GM19238 (cell line): ENCODE measurements around the gene ADK.
A peak's percentile ranks its signal among the peaks of the same experiment; 100 is the strongest.
"Not testable (repeated sequence)": the region's sequence is repeated elsewhere in the genome, so short reads cannot be mapped to it uniquely, and the experiment has no call there.

ENCODE experiments used
- DNase-seq: peaks from one replicate; pipeline ENCODE4 v3.0.0; 2011; ENCODE audit warnings: low spot score; ENCODE audit not compliant: insufficient read length

The ADK gene

GRCh38 chr10:74418285-74418872, 267.4 kb downstream of the ADK start:
- DNase-seq: no peak

DNA sequence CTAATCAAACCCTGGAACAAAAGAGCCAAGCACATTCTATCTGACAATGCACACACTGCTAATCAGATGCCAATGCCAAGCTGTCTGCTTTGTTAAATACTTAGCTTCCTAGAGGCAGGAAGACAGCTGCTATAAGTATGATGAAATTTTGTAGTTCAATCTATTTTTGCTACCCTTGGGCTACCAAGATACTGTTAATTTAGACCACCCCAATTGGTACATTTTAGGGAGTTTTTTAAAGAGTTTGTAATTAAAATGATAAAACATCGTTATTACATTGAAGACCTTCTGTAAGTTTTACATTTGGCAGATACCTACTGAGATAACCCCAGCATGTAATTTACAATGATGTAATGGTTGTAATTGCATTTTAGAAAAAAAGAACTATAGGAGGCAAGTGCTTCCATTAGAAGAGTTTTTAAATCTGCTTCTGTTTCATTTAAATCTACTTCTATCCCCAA, 268.5 kb downstream of the ADK start:
- no peak for DNase-seq

DNA sequence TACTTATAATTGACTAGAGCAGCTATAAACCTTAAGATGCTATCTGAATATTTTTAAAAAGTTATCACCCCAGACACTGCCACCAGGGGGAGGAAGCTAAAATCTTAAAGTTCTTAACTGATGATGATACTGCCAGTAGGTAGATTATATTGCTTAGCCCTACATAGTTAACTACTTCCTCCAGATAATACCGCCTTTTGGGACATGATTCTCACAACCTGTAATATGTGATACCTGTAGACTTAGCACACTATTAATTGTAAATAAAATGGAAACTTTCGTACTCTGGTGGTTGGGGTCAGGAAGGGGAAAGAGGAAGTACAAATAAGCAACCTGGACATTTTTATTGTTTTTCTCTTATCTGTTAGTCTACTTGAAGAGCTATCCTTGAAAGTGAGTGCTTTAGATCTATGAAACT, 268.9 kb downstream of the ADK start:
- DNase-seq: peak; percentile 5

DNA sequence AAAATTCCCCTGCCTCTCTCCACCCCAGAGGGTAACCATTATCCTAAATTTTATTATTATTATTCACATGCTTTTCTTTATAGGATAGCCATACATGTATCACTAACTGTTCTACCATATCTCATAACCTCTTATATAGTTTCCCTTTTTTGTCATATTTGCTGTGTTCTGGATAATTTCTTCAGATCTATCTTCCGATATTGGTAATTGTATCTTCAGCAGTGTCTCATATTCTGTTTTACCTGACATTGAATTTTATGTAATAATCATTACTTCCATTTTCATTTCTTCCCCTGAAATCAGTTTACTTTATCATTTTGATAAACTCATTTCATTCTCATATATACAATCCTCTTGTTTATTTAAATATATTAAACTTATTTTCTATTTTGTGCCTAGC, 273.5 kb downstream of the ADK start:
- no peak for DNase-seq

DNA sequence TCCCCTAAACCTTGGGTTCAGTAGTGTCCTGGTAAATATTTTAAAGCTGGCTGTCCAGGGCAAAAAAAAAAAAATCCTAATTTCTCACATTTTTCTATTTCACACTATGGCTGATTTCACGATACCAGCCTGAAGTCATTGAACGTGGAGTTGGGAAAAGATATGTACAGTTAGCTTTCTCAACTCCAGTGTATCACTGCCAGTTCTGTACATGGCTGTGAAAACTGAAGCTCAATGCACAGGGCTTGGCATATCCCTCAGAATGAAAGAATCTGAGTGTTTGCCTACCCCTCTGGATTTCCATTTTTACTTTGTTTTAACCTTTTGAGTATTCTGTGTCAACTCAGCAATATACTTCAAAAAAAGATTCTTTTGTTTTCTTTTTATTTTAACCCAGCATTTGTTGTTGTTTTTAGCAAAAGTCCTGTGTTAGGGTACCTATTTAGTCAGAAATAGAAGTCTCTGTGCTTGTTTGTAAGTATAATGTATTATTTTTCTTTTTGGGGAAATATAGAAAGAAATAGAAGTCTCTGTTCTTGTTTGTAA, 274.5 kb downstream of the ADK start:
- DNase-seq: no peak

- no peak for DNase-seq
Observed at GRCh38 chr10:74431816-74432215, 280.8 kb downstream of the ADK start.

DNA sequence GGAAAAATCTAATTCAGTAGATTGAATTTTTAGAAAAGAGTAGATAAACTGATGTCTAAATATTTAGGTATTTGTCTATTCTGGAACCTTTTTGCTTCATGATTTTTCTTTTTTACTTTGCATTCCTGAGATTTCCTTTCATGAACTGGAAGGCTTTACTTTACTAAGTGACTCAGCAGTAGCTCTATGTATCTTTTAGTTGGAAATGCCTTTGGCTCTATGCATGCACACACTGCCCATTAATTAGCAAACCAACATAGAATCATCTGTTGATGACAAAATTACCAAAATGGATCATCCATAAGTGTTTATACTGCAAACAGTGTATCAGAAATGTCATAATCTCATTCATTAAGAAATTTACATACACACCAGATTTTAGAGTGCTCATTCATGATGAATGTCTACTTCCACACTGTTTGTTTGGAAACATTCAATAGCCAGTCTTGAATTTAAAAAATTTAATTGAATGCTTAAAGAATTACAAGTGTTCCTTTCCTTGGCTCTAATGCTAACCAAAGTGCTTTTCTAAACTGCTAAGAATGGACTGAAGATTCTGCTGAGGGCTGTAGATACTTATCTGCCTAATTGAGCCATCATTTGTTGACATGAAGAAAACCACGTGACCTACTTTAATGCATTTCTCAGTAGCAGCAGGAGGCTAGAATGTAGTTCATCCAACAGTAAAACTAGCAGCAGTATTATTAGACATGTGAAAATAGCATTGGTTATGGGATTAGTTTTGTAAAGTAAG, 282.0 kb downstream of the ADK start:
- no peak for DNase-seq

- no peak for DNase-seq
Observed at GRCh38 chr10:74433595-74433956, 282.6 kb downstream of the ADK start.

DNA sequence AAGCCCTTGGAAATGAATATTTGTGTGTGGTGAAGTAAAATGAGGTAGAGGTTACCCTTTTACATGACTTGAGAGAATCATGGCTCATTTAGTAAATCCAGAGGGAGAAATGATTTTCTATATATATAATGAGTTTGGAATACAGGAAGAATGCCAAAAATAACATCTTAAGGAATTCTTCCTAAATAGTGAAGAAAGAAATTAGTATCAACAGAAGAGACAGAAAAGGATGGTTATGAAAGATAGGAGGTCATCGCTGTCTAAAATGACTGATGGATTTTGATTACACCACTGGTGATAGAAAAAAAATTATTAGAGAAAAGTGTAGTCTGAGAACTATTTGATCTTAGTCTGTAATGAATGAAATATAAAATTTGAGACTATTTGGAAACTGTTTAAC, 283.0 kb downstream of the ADK start:
- no peak for DNase-seq

DNA sequence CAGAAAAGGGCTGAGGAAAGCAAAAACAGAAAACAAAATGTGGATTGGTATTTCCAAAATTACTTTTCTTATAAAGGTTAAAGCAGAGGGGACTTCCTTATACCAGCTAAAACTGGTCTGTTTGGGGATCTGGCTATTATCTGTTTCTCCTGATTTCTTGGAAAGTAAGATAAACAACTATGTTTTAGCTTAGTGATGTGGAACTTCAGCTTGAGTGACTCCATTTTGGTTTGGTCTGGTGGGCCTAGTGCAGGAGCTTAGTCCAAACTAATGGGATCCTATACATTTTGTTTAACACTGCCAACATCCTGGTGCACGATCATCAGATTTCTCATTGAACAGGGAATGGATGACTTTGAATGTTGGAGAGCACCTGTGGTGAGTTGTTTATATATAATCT, 283.5 kb downstream of the ADK start:
- DNase-seq: no peak

DNA sequence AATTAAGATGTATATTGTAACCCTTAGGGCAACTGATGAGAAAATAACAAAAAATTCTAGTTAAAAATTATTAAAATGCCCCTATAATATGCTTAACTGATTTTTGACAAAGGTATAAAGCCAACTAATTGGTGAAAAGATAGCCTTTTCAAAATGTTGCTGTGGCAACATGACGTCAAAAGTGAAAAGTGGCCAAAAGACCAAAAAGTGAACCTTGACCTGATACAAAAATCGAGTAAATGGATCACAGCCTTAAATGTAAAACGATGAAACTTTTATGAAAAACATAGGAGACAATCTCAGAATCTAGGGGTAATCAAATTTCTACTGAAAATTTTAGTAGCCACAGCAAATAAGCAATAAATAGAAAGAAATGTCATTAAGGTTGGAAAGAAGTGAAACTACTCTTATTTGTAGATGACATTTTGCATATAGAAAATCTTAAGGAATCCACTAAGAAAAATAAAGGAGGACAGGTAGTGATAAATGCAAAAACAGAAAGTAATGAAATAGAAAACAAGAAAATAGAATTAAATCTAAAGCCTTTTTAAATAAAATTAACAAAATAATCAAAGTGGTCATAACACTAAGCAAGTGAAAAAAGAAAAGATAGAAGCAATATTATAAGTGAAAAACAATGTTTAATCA, 285.6 kb downstream of the ADK start:
- no peak for DNase-seq

- no peak for DNase-seq
Observed at GRCh38 chr10:74437822-74438221, 286.8 kb downstream of the ADK start.

DNA sequence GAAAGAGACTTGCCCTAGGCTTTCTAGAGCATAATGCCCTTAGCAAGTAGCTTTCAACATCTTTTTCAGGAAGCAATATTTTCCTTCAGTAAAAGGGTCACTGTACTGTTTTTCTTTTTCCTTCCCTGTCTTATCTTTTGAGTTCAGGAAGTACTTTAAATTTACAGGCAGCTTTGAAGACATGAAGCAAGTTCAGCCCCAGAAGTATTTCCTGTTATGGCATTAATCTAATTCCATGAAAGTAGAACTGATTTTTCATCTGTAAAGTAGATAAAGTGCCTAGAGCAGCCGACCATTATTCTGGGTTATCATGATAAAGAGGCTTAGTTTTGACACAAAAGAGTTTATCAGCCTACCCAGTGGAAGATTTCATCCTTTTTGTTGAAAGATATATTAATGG, 288.2 kb downstream of the ADK start:
- DNase-seq: no peak

GRCh38 chr10:74445493-74445892, 294.5 kb downstream of the ADK start:
- DNase-seq: no peak

- no peak for DNase-seq
Observed at GRCh38 chr10:74450602-74451001, 299.6 kb downstream of the ADK start.

DNA sequence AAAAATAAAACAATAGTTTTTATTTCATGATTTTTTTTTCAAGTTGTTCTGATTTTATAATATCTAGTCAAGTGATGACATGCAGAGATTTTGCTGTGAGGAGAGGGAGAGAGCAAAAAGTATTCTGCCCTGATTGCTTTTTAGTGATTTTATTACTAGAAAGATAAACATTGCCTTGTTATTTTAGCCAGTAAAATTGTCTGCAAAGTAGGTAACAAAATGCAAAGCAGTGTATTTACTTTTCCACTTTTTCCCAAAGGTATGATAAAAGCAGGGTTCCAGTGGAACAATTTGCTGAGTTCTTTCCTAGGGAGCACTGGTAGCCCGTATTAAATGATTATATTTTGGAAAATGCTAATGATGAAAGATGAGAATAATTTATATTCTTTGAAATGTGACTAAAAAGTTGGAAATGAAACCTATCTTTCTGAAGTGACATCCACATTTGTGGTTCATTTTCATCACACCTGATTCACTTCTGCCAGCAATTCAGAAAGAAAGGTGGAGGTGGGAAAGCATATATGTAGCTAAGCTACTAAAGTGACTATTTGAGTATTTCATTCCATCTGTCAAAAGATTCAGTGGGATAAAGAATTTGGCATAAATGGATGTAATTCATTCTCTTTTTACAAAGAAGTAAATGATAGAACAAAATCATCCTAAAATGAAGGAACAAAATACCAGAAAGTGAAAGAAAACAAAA, 300.3 kb downstream of the ADK start:
- no peak for DNase-seq

DNA sequence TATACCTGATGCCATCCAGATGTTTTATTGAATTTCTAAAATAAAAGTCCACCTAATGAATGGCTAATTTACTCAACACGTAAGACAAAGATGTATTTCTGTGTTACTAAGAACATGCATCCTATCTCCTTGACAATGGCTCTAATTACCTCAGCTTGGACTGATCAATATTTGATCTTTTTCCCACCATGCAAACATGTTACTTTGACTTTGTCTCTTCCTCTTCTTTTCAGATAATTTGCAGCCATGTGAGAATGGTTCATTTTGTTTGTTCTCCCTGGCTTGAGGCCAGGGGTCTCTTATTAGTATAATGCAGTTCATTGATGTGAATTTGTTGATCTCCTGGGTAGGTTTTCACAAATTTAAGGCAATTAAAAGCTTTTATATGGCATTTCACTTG, 302.1 kb downstream of the ADK start:
- no peak for DNase-seq

- DNase-seq: not testable (repeated sequence)
Observed at GRCh38 chr10:74457478-74457877, 306.5 kb downstream of the ADK start.

- DNase-seq: no peak
Observed at GRCh38 chr10:74460812-74461211, 309.8 kb downstream of the ADK start.

- no peak for DNase-seq
Observed at GRCh38 chr10:74474022-74474713, 323.1 kb downstream of the ADK start.

- DNase-seq: not testable (repeated sequence)
Observed at GRCh38 chr10:74476162-74476706, 325.2 kb downstream of the ADK start.
